ENCODE data around the gene NYAP1.
A peak's percentile ranks its signal among the peaks of the same experiment; 100 is the strongest.

The NYAP1 gene

DNA sequence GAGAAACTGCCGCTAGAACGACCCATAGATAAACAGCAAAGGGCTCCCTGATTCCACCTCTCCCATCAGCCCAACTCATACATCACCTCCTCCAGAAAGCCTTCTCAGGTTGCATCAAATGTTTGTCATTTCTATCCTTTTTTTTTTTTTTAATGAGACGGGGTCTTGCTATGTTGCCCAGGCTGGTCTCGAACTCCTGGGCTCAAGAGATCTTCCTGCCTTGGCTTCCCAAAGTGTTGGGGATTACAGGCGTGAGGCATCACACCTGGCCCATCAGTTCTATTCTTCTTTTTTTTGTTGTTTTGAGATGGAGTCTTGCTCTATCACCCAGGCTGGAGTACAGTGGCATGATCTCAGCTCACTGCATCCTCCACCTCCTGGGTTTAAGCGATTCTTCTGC lies 26.7 kb upstream of the NYAP1 start:
- Mint-ChIP-seq H3K4me3 (no peak overlapping the region), H3K27ac (no peak overlapping the region), H3K27me3 (ENCODE audit: low read depth) (no peaks in the 10 kb centered on the region), H3K36me3 (ENCODE audit: low read depth) (peaks cover 8% of the 10 kb centered on the region), H3K4me1 (peaks cover 12% of the 10 kb centered on the region), H3K9me3 (no peaks in the 10 kb centered on the region)
- TF ChIP-seq, protein P1, sequence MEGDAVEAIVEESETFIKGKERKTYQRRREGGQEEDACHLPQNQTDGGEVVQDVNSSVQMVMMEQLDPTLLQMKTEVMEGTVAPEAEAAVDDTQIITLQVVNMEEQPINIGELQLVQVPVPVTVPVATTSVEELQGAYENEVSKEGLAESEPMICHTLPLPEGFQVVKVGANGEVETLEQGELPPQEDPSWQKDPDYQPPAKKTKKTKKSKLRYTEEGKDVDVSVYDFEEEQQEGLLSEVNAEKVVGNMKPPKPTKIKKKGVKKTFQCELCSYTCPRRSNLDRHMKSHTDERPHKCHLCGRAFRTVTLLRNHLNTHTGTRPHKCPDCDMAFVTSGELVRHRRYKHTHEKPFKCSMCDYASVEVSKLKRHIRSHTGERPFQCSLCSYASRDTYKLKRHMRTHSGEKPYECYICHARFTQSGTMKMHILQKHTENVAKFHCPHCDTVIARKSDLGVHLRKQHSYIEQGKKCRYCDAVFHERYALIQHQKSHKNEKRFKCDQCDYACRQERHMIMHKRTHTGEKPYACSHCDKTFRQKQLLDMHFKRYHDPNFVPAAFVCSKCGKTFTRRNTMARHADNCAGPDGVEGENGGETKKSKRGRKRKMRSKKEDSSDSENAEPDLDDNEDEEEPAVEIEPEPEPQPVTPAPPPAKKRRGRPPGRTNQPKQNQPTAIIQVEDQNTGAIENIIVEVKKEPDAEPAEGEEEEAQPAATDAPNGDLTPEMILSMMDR (IDR thresholded peaks at IDR 0.05; ENCODE audit: unreplicated experiment in 3 of 3) = no peak

DNA sequence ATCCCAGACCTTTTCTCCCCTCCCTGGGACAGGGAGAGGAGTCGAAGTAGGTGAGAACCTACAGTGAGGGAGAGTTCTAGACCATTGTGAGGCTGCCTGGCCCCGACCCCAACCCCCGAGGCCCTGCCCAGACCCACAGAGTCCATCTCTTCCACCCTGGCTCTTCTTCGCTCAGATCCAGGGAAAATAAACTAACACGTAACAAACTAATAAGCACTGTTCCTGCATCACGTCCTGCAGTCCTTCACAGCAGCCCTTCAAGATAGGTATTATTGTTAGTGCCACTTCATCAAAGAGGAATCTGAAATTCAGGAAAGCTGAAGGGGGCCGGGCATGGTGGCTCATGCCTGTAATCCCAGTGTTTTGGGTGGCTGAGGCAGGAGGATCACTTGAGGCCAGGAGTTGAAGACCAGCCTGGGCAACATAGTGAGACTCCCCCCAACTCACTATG lies 19.5 kb upstream of the NYAP1 start, which contains the start of gene SPACDR:
Gene SPACDR (minus strand): TSS at position 51 of the 451 bp plus-strand sequence. CDS start 235 bp downstream, outside the sequence.
- no peaks in the 10 kb centered on the region for H3K27me3 Mint-ChIP-seq (ENCODE audit: low read depth)
- H3K9me3 Mint-ChIP-seq = no peaks in the 10 kb centered on the region
- peaks cover 22% of the 10 kb centered on the region for H3K4me1 Mint-ChIP-seq
- TF ChIP-seq, protein P1 (IDR thresholded peaks at IDR 0.05; ENCODE audit: unreplicated experiment in 3 of 3) = no peak
- no peak within 1 kb of the TSS for H3K4me3 Mint-ChIP-seq
- H3K27ac Mint-ChIP-seq = peak within 1 kb of the TSS in 2 of 3 experiments; percentile 41 to 75
- peaks cover 9% of the 10 kb centered on the region for H3K36me3 Mint-ChIP-seq (ENCODE audit: low read depth)

DNA sequence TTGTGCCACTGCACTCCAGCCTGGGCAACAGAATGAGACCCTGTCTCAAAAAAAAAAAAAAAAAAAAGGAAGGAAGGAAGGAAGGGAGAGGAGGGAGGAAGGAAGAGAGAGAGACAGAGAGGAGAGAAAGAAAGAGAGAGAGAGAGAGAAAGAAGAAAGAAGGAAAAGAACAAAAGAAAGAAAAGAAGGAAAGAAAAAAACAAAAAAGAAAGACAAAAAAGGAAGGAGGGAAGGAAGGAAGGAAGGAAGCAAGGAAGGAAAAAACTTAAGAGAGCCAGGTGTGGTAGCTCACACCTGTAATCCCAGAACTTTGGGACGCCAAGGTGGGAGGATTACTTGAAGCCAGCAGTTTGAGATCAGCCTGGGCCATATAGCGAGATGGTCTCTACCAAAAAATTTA lies 18.9 kb upstream of the NYAP1 start:
- Mint-ChIP-seq H3K4me3 (no peak overlapping the region), H3K4me1 (peaks cover 22% of the 10 kb centered on the region), H3K9me3 (no peaks in the 10 kb centered on the region), H3K27ac (peak overlapping the region in 1 of 3 experiments; percentile 41), H3K27me3 (ENCODE audit: low read depth) (no peaks in the 10 kb centered on the region), H3K36me3 (ENCODE audit: low read depth) (peaks cover 9% of the 10 kb centered on the region)
- TF ChIP-seq, protein P1 (IDR thresholded peaks at IDR 0.05; ENCODE audit: unreplicated experiment in 3 of 3) = no peak

DNA sequence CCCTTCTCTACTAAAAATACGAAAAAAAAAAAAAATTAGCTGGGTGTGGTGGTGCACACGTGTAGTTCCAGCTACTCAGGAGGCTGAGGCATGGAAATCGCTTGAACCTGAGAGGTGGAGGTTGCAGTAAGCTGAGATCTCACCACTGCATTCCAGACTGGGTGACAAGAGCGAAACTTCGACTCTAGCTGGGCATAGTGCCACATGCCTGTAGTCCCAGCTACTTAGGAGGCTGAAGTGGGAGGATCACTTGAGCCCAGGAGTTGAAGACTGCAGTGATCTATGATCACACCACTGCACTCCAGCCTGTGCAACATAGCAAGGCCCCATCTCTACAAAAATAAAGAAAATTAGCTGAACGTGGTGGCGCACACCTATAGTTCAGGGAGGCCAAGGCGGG lies 18.4 kb upstream of the NYAP1 start:
- Mint-ChIP-seq H3K4me1 (peaks cover 22% of the 10 kb centered on the region), H3K27ac (peak overlapping the region in 2 of 3 experiments; percentile 54 to 77), H3K27me3 (ENCODE audit: low read depth) (no peaks in the 10 kb centered on the region), H3K4me3 (peak overlapping the region in 1 of 3 experiments; percentile 40), H3K9me3 (no peaks in the 10 kb centered on the region), H3K36me3 (ENCODE audit: low read depth) (peaks cover 9% of the 10 kb centered on the region)
- TF ChIP-seq, protein P1 (IDR thresholded peaks at IDR 0.05; ENCODE audit: unreplicated experiment in 3 of 3) = no peak

DNA sequence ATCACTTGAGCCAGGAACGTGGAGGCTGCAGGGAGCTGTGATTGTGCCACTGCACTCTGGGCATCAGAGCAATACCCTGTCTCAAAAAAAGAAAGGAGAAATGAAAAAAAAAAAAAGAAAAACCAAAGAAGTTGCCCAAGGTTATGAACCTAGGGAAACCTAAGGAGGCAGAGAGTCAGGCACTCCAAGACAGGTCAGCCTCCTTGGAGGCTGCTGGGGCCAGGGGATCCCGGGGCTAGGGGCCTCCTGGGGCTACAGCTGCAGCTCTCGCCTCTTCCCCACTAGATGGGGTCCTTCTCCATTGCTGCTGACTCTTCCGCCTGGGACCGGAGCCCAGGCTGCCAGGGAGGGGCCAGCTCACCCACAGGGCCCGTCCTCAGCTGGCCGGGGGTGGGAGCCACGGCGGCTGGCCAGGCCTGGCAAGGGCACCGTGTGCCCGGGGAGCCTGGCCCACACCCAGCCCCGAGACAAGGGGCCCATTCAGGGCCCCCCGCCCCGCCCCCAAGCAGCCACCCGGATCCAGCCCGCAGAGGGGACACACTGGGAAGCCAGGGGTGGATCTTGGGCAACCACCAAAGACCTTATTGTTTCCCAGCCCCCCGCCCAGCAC lies 17.9 kb upstream of the NYAP1 start:
- Mint-ChIP-seq H3K4me1 (peaks cover 26% of the 10 kb centered on the region), H3K4me3 (peak overlapping the region in 1 of 3 experiments; percentile 40), H3K36me3 (ENCODE audit: low read depth) (peaks cover 9% of the 10 kb centered on the region), H3K9me3 (no peaks in the 10 kb centered on the region), H3K27ac (peak overlapping the region; percentile 54 to 87 (median 78)), H3K27me3 (ENCODE audit: low read depth) (no peaks in the 10 kb centered on the region)
- TF ChIP-seq, protein P1 (IDR thresholded peaks at IDR 0.05; ENCODE audit: unreplicated experiment in 3 of 3) = peak; percentile 59 to 61 (median 60)
